Heart right ventricle (tissue), 16 donors: ENCODE data around the gene HABP2. TPM values are rescaled to one million over a fixed set of nuclear protein-coding genes. Genes with fewer than 3 reads are reported as not detected.

Source experiments
- ATAC-seq, 8 donors: fragments of 200-7000 bp; cut with Tn5 transposase; one replicate each; pipeline ENCODE4 v1.9.1; 2020; ENCODE audit warnings: mild to moderate bottlenecking in 8 of 8, moderate library complexity in 8 of 8, moderate number of reproducible peaks in 1 of 8
- DNase-seq, 2 donors: peaks; one replicate each; pipeline ENCODE4 v3.0.0-alpha.2; 2020
- H3K27ac ChIP-seq, 10 donors: fragments of 200-600 bp; sonication (generic) in 2 of 10; one replicate each; pipeline versions ENCODE4 v1.5.0 to v1.8.0; 2020 to 2022; ENCODE audit warnings: mild to moderate bottlenecking in 3 of 10
- H3K27me3 ChIP-seq, 7 donors: fragments of 200-600 bp; one replicate each; pipeline ENCODE4 v1.8.0; 2021 to 2022; ENCODE audit warnings: mild to moderate bottlenecking in 2 of 7
- H3K36me3 ChIP-seq, 9 donors: fragments of 200-600 bp; sonication (generic) in 1 of 9; one replicate each; pipeline versions ENCODE4 v1.5.0 to v1.8.0; 2020 to 2022; ENCODE audit warnings: mild to moderate bottlenecking in 2 of 9
- H3K4me1 ChIP-seq, 9 donors: fragments of 200-600 bp; sonication (generic) in 1 of 9; one replicate each; pipeline versions ENCODE4 v1.5.0 to v1.8.0; 2020 to 2022; ENCODE audit warnings: mild to moderate bottlenecking in 4 of 9
- H3K4me3 ChIP-seq, 10 donors: fragments of 200-600 bp; sonication (generic) in 2 of 10; one replicate each; pipeline versions ENCODE4 v1.5.0 to v1.8.0; 2020 to 2022; ENCODE audit warnings: mild to moderate bottlenecking in 7 of 10, moderate library complexity in 2 of 10
- H3K9me3 ChIP-seq, 11 donors: fragments of 200-600 bp in 10 of 11; sonication (generic) in 2 of 11; one replicate each; pipeline versions ENCODE4 v1.5.0 to v1.8.0; 2013 to 2022; ENCODE audit warnings: mild to moderate bottlenecking in 2 of 11, control low read depth in 1 of 11, moderate library complexity in 1 of 11
- WGBS, 2 donors: extraction: QIAGEN DNeasy Blood & Tissue Kit; methylation state at CpG; one replicate each; pipeline ENCODE4 v1.1.7; 2013; ENCODE audit warnings: inconsistent platforms in 1 of 2; 5-methylcytosine and 5-hydroxymethylcytosine counted together
- intact Hi-C, 10 donors: fragments of 100-400 bp; cut with DNase I; formaldehyde crosslinking; loops; one replicate each; pipeline versions ENCODE4 v1.11.1 to v1.14.2; 2022
- polyA plus RNA-seq, 2 donors: library from polyadenylated mRNA; stranded (reverse); fragments of 200-250 nt; gene quantifications; one replicate each; pipeline ENCODE4 v1.2.3, GENCODE V29; 2013
- total RNA-seq, 10 donors: library from RNA; stranded (reverse); fragmentation: NEBNext Ultra II Directional in 3 of 10; extraction: Animal tissue kit (Norgen Biotek cat#: 25700) in 3 of 10; gene quantifications; one replicate each; pipeline versions ENCODE4 v1.2.1 to v1.2.4, GENCODE V29; 2021 to 2023
- TF ChIP-seq, protein P1 (sequence below), 9 donors: fragments of 200-600 bp; sonication (generic) in 2 of 9; IDR thresholded peaks; one replicate each; pipeline versions ENCODE4 v1.5.0 to v1.8.0; 2021 to 2022; ENCODE audit warnings: antibody characterized with exemption in 9 of 9, mild to moderate bottlenecking in 5 of 9, moderate library complexity in 1 of 9
- donor health status: Arrhythmogenic right ventricular cardiomyopathy.
- donor health status: ischemic (EF 13 %, LVEDD 7.1; RV severe dilation, severe dysfunction).
- donor health status: healthy with polysubstance abuse.
- donor health status: DM: no; HTN: yes; CAD: no.
- donor health status: DM: no; HTN: no; CAD: no.
- donor health status: ischemic (EF 25% LVEDD 6.9; RV normal size, moderate dysfunction).
- donor health status: ischemic (EF 25% LVEDD 5.7; RV mildly dilated, moderate dysfunction).
- donor health status: healthy.
- donor health status: DM: yes; HTN: yes; CAD: no.
- donor health status: Ischemic cardiomyopathy.
- donor health status: ischemic (EF 35%, LVEDD 5.7; RV mildly dilated, moderate dysfunction).
- donor health status: nonischemic (EF 11% LVEDD 7.7; RV severe dilation, severe dysfunction).
- donor health status: DM: yes; HTN: yes; CAD: no.
- donor health status: PGD.
- donor health status: ischemic (EF 29% LVEDD 5.4; RV normal size, mild dysfunction).
- donor health status: nonischemic (EF 23%, LVEDD 6.1; RV moderate dilation, normal function).

Gene HABP2
- total and polyA plus RNA-seq, 12 donors: 0.12 to 0.51 TPM; not detected in 10

DNA sequence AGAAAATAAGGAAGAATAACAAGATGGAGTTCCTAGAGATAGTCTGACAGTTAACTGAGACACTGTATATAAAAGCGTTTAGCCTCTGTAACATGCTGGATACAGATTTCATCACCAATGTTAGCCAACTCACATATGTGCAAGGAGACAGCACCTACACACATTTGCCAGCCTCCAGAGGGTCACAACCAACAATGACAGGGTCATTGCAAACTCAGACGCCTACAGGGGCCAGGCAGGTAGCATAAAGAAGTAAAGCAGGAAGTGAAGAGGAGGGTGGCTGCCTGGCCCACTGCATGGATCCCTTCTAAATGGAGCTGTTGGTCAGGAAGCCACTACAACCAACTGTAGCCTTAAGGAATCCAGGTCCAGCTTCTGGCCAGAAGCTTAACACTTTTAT, 60.6 kb downstream of the HABP2 start:
- Histone ChIP-seq H3K27ac (peak overlapping the region in 1 of 10 donors; percentile 52), H3K4me3 (no peak overlapping the region), H3K4me1 (peaks cover 0 to 78% (median 38%) of the 10 kb centered on the region in 9 donors), H3K9me3 (no peaks in the 10 kb centered on the region), H3K36me3 (peaks cover 0 to 85% (median 4%) of the 10 kb centered on the region in 9 donors), H3K27me3 (peaks cover 0 to 29% (median 12%) of the 10 kb centered on the region in 7 donors)
- ATAC-seq (no peak), DNase-seq (no peak)
- TF ChIP-seq, protein P1, sequence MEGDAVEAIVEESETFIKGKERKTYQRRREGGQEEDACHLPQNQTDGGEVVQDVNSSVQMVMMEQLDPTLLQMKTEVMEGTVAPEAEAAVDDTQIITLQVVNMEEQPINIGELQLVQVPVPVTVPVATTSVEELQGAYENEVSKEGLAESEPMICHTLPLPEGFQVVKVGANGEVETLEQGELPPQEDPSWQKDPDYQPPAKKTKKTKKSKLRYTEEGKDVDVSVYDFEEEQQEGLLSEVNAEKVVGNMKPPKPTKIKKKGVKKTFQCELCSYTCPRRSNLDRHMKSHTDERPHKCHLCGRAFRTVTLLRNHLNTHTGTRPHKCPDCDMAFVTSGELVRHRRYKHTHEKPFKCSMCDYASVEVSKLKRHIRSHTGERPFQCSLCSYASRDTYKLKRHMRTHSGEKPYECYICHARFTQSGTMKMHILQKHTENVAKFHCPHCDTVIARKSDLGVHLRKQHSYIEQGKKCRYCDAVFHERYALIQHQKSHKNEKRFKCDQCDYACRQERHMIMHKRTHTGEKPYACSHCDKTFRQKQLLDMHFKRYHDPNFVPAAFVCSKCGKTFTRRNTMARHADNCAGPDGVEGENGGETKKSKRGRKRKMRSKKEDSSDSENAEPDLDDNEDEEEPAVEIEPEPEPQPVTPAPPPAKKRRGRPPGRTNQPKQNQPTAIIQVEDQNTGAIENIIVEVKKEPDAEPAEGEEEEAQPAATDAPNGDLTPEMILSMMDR (IDR thresholded peaks at IDR 0.05): no peak
- 75 to 86% methylated on average over 2 of the region's 2 CpGs for WGBS, 2 donors
- intact Hi-C loops: no loop called here

DNA sequence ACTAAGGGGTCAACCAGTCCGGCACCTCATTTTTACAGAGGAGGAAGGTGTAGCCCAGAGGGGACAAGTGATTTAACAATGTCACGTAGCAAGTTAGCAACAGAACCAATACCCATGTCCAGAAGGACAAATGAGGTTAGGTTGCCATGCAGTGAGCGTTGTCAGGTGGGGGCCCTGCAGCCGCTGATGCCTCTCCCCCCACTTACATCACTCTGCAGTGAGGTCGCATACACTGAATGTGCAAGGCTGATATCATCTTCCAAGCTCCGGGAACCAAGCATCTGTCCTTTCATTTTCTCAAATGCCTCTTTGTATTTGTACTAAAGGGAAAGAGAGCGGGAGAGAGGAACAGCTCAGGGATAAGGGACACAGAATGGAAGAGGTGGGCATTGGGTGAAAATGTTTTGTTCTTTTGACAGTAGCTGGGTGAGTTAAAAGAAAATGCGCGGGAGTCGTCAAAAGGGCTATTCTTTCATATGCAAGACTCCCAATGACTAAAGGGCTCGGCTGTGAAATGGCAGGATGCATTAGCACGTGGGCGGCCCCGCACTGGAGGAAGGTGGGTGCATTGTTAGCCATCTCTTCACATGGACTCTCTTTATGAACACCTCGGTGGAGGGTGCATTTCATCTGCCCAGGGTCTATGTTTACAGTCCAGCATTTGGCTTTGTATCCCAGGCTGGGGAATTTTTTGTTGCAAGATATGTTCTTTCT, 61.3 kb downstream of the HABP2 start:
- no peak overlapping the region for H3K4me3 ChIP-seq
- TF ChIP-seq, protein P1 (IDR thresholded peaks at IDR 0.05): no peak
- peak overlapping the region in 1 of 10 donors; percentile 3 for H3K27ac ChIP-seq
- intact Hi-C loops: no loop called here
- 57% methylated on average over 15 of the region's 15 CpGs for WGBS, 2 donors
- H3K4me1 ChIP-seq: peaks cover 0 to 80% (median 38%) of the 10 kb centered on the region in 9 donors
- DNase-seq: no peak
- peaks cover 0 to 31% (median 8%) of the 10 kb centered on the region in 7 donors for H3K27me3 ChIP-seq
- H3K9me3 ChIP-seq: no peaks in the 10 kb centered on the region
- H3K36me3 ChIP-seq: peaks cover 0 to 84% (median 0%) of the 10 kb centered on the region in 9 donors
- ATAC-seq: no peak

DNA sequence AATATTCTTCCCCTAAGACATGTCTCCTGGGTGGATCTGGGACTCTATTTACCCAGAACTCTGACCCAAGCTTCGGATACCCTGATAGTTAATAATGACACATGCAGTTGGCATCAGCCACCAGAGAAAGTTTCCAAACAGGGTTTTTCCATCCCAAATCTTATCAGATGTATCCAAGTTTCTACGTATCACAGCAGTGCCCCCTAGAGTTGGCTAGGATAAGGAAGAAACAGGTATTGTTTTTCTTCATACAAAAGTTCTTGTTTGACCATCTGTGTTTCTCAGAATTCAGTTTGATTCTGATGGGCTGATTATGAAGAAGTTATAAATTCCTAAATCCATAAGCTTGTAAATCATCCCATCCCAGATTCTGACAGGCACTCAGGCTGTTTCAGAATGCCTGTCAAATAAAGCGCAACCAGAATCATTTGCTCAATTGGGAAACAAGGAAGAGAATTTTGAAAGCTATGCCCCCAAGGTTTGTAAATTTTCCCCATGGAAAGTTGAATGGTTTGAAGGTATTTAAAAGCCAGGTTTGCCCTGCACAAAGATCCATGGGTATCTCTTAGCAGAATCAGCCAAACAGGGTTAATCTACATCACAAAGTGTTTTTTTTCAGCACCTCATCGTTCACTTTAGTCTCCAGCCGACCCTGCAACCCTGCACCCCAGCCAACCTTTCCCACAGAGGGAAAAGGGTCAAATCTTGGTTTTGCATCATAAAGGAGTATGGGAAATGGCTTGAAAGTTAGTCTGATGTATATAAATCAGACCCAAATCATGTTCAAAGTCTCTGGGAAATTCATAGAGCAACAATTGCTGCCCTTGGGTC, 63.6 kb downstream of the HABP2 start:
- ATAC-seq: no peak
- peaks cover 0 to 80% (median 0%) of the 10 kb centered on the region in 9 donors for H3K36me3 ChIP-seq
- H3K4me3 ChIP-seq: no peak overlapping the region
- peaks cover 0 to 31% (median 16%) of the 10 kb centered on the region in 7 donors for H3K27me3 ChIP-seq
- H3K27ac ChIP-seq: no peak overlapping the region
- 17 to 26% methylated on average over 5 of the region's 5 CpGs for WGBS, 2 donors
- TF ChIP-seq, protein P1 (IDR thresholded peaks at IDR 0.05): peak in 5 of 9 donors; percentile 12 to 33 (median 25)
- no peak for DNase-seq
- intact Hi-C loops: no loop called here
- no peaks in the 10 kb centered on the region for H3K9me3 ChIP-seq
- H3K4me1 ChIP-seq: peaks cover 0 to 69% (median 26%) of the 10 kb centered on the region in 9 donors

DNA sequence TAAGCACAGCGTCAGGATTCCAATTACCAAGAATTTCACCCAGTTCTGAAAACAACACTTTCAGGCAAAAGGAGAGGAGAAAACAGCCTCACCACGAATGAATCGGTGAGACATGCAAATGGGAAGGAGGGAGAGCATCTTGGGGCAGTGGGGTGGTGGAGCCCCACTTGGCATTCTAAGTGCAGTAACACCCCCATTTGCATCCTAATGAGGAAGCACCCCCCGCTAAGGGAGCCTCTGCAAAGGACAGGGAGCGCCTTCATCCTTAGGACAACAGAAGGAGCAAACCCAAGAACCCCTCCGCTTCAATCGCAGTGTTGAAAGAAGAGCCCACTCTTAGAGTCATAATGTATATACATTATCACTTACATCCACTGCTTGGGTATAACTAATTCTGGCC, 64.2 kb downstream of the HABP2 start:
- intact Hi-C loops: no loop called here
- ATAC-seq: no peak
- TF ChIP-seq, protein P1 (IDR thresholded peaks at IDR 0.05): no peak
- peaks cover 0 to 31% (median 16%) of the 10 kb centered on the region in 7 donors for H3K27me3 ChIP-seq
- H3K4me3 ChIP-seq: no peak overlapping the region
- no peak for DNase-seq
- no peaks in the 10 kb centered on the region for H3K9me3 ChIP-seq
- WGBS, 2 donors: 33 to 34% methylated on average over 7 of the region's 7 CpGs
- H3K36me3 ChIP-seq: peaks cover 0 to 83% (median 0%) of the 10 kb centered on the region in 9 donors
- H3K4me1 ChIP-seq: peaks cover 0 to 63% (median 20%) of the 10 kb centered on the region in 9 donors
- H3K27ac ChIP-seq: no peak overlapping the region
